Measurements from ENCODE around the gene GSDMA. TPM values are rescaled to one million over a fixed set of nuclear protein-coding genes. Genes with fewer than 3 reads are reported as not detected.

GSDMA gene
- total and polyA plus RNA-seq, 5 donors = 0.29 to 0.97 (median 0.53) TPM; not detected in 2

GRCh38 chr17:39949028-39949427 is 13.8 kb upstream of the GSDMA start:
- DNase-seq (no peak), ATAC-seq (no peak)
- H3K27me3 ChIP-seq (ENCODE audit: control insufficient read depth, insufficient read depth) = no peaks in the 10 kb centered on the region
- H3K4me3 ChIP-seq (ENCODE audit: low read length) = no peak overlapping the region
- intact Hi-C loops (cut with DNase I) = no loop called here
- WGBS = 82% methylated on average over 2 of the region's 2 CpGs
- H3K4me1 ChIP-seq (ENCODE audit: control insufficient read depth, insufficient read depth, low read length) = no peaks in the 10 kb centered on the region
- no peak overlapping the region for H3K27ac ChIP-seq (ENCODE audit: low read length)
- no peaks in the 10 kb centered on the region for H3K9me3 ChIP-seq (ENCODE audit: control insufficient read depth, low read length)

GRCh38 chr17:39950871-39951348 is 11.9 kb upstream of the GSDMA start:
- H3K27me3 ChIP-seq (ENCODE audit: control insufficient read depth, insufficient read depth) = no peaks in the 10 kb centered on the region
- H3K9me3 ChIP-seq (ENCODE audit: control insufficient read depth, low read length) = no peaks in the 10 kb centered on the region
- H3K4me3 ChIP-seq (ENCODE audit: low read length) = no peak overlapping the region
- peak; percentile 40 to 63 (median 62) for DNase-seq
- intact Hi-C loops (cut with DNase I) = loop anchor here in 1 of 4 donors (10.0 kb wide), 1 partner anchor 64 kb away; the partner anchor contains the start of gene CSF3
- no peaks in the 10 kb centered on the region for H3K4me1 ChIP-seq (ENCODE audit: control insufficient read depth, insufficient read depth, low read length)
- no peak for ATAC-seq
- WGBS = 50% methylated on average over 5 of the region's 5 CpGs
- H3K27ac ChIP-seq (ENCODE audit: low read length) = no peak overlapping the region

- intact Hi-C loops (cut with DNase I) = loop anchor here in 1 of 4 donors (10.0 kb wide), 1 partner anchor 63 kb away; the partner anchor contains the start of gene CSF3
- 61% methylated on average over 22 of the region's 22 CpGs for WGBS
- peak in 1 of 2 donors; percentile 0 for ATAC-seq
- H3K4me3 ChIP-seq (ENCODE audit: low read length) = no peak overlapping the region
- H3K27ac ChIP-seq (ENCODE audit: low read length) = no peak overlapping the region
- H3K4me1 ChIP-seq (ENCODE audit: control insufficient read depth, insufficient read depth, low read length) = no peaks in the 10 kb centered on the region
- H3K9me3 ChIP-seq (ENCODE audit: control insufficient read depth, low read length) = no peaks in the 10 kb centered on the region
- DNase-seq = peak; percentile 39 to 69 (median 63)
- H3K27me3 ChIP-seq (ENCODE audit: control insufficient read depth, insufficient read depth) = no peaks in the 10 kb centered on the region
Measured at GRCh38 chr17:39951924-39952679, 10.7 kb upstream of the GSDMA start.

GRCh38 chr17:39952680-39953470 is 9.9 kb upstream of the GSDMA start:
- peak overlapping the region; percentile 1 for H3K27ac ChIP-seq (ENCODE audit: low read length)
- no peaks in the 10 kb centered on the region for H3K4me1 ChIP-seq (ENCODE audit: control insufficient read depth, insufficient read depth, low read length)
- peak; percentile 98 to 99 (median 99) for DNase-seq
- no peaks in the 10 kb centered on the region for H3K9me3 ChIP-seq (ENCODE audit: control insufficient read depth, low read length)
- intact Hi-C loops (cut with DNase I) = loop anchor here in 1 of 4 donors (10.0 kb wide), 1 partner anchor 62 kb away; the partner anchor contains the start of gene CSF3
- H3K27me3 ChIP-seq (ENCODE audit: control insufficient read depth, insufficient read depth) = no peaks in the 10 kb centered on the region
- WGBS = under 1% methylated on average over 55 of the region's 55 CpGs
- peak overlapping the region; percentile 11 for H3K4me3 ChIP-seq (ENCODE audit: low read length)
- peak; percentile 96 for ATAC-seq

GRCh38 chr17:39953471-39953888 is 9.3 kb upstream of the GSDMA start:
- ATAC-seq (no peak), DNase-seq (no peak)
- no peaks in the 10 kb centered on the region for H3K4me1 ChIP-seq (ENCODE audit: control insufficient read depth, insufficient read depth, low read length)
- WGBS = 36% methylated on average over 9 of the region's 9 CpGs
- intact Hi-C loops (cut with DNase I) = loop anchor here in 1 of 4 donors (10.0 kb wide), 1 partner anchor 61 kb away; the partner anchor contains the start of gene CSF3
- peak overlapping the region; percentile 11 for H3K4me3 ChIP-seq (ENCODE audit: low read length)
- no peaks in the 10 kb centered on the region for H3K9me3 ChIP-seq (ENCODE audit: control insufficient read depth, low read length)
- H3K27ac ChIP-seq (ENCODE audit: low read length) = peak overlapping the region; percentile 1
- no peaks in the 10 kb centered on the region for H3K27me3 ChIP-seq (ENCODE audit: control insufficient read depth, insufficient read depth)

GRCh38 chr17:39954876-39955275 is 7.9 kb upstream of the GSDMA start:
- ATAC-seq (no peak), DNase-seq (no peak)
- intact Hi-C loops (cut with DNase I) = loop anchor here in 1 of 4 donors (10.0 kb wide), 1 partner anchor 60 kb away; the partner anchor contains the start of gene CSF3
- H3K27ac ChIP-seq (ENCODE audit: low read length) = no peak overlapping the region
- H3K27me3 ChIP-seq (ENCODE audit: control insufficient read depth, insufficient read depth) = no peaks in the 10 kb centered on the region
- no peak overlapping the region for H3K4me3 ChIP-seq (ENCODE audit: low read length)
- WGBS = 62% methylated on average over 4 of the region's 4 CpGs
- no peaks in the 10 kb centered on the region for H3K4me1 ChIP-seq (ENCODE audit: control insufficient read depth, insufficient read depth, low read length)
- H3K9me3 ChIP-seq (ENCODE audit: control insufficient read depth, low read length) = no peaks in the 10 kb centered on the region

GRCh38 chr17:39955726-39956225 is 7.0 kb upstream of the GSDMA start:
- H3K9me3 ChIP-seq (ENCODE audit: control insufficient read depth, low read length) = no peaks in the 10 kb centered on the region

GRCh38 chr17:39960524-39961041 is 2.2 kb upstream of the GSDMA start:
- intact Hi-C loops (cut with DNase I) = loop anchor here in 1 of 4 donors (10.0 kb wide), 1 partner anchor 86 kb away; no protein-coding TSS in a partner anchor

More at GRCh38 chr17:39955726-39956225, 7.0 kb upstream of the GSDMA start:
- WGBS = 81% methylated on average over 4 of the region's 4 CpGs
- Histone ChIP-seq H3K4me3 (ENCODE audit: low read length) (no peak overlapping the region), H3K27ac (ENCODE audit: low read length) (no peak overlapping the region), H3K27me3 (ENCODE audit: control insufficient read depth, insufficient read depth) (no peaks in the 10 kb centered on the region), H3K4me1 (ENCODE audit: control insufficient read depth, insufficient read depth, low read length) (no peaks in the 10 kb centered on the region)
- no peak for DNase-seq
- no peak for ATAC-seq
- intact Hi-C loops (cut with DNase I) = loop anchor here in 1 of 4 donors (10.0 kb wide), 1 partner anchor 59 kb away; the partner anchor contains the start of gene CSF3

GRCh38 chr17:39963829-39964228 is 1.0 kb downstream of the GSDMA start:
- DNase-seq = peak in 1 of 3 donors; percentile 3
- Histone ChIP-seq H3K4me3 (ENCODE audit: low read length) (no peak overlapping the region), H3K4me1 (ENCODE audit: control insufficient read depth, insufficient read depth, low read length) (no peaks in the 10 kb centered on the region), H3K9me3 (ENCODE audit: control insufficient read depth, low read length) (no peaks in the 10 kb centered on the region), H3K27me3 (ENCODE audit: control insufficient read depth, insufficient read depth) (no peaks in the 10 kb centered on the region), H3K27ac (ENCODE audit: low read length) (no peak overlapping the region)
- no peak for ATAC-seq
- WGBS = 73% methylated on average over 6 of the region's 6 CpGs
- intact Hi-C loops (cut with DNase I) = loop anchor here in 1 of 4 donors (10.0 kb wide), 1 partner anchor 89 kb away; no protein-coding TSS in a partner anchor

More at GRCh38 chr17:39960524-39961041, 2.2 kb upstream of the GSDMA start:
- Histone ChIP-seq H3K9me3 (ENCODE audit: control insufficient read depth, low read length) (no peaks in the 10 kb centered on the region), H3K4me3 (ENCODE audit: low read length) (no peak overlapping the region), H3K27ac (ENCODE audit: low read length) (no peak overlapping the region), H3K27me3 (ENCODE audit: control insufficient read depth, insufficient read depth) (no peaks in the 10 kb centered on the region), H3K4me1 (ENCODE audit: control insufficient read depth, insufficient read depth, low read length) (no peaks in the 10 kb centered on the region)
- ATAC-seq (no peak), DNase-seq (no peak)
- 54% methylated on average over 8 of the region's 8 CpGs for WGBS

- DNase-seq (no peak), ATAC-seq (no peak)
- Histone ChIP-seq H3K4me3 (ENCODE audit: low read length) (no peak overlapping the region), H3K9me3 (ENCODE audit: control insufficient read depth, low read length) (no peaks in the 10 kb centered on the region), H3K4me1 (ENCODE audit: control insufficient read depth, insufficient read depth, low read length) (no peaks in the 10 kb centered on the region), H3K27ac (ENCODE audit: low read length) (no peak overlapping the region), H3K27me3 (ENCODE audit: control insufficient read depth, insufficient read depth) (no peaks in the 10 kb centered on the region)
- intact Hi-C loops (cut with DNase I) = loop anchor here in 1 of 4 donors (10.0 kb wide), 1 partner anchor 90 kb away; no protein-coding TSS in a partner anchor
- WGBS = 49% methylated on average over 8 of the region's 8 CpGs
Measured at GRCh38 chr17:39965017-39965699, 2.4 kb downstream of the GSDMA start.
